Body of pancreas (tissue), 4 donors: Measurements from ENCODE around the gene CD300LF.

Experiments used
- POLR2A ChIP-seq, 3 donors: fragments of 450-650 bp; IDR thresholded peaks; one replicate each; pipeline ENCODE4 v1.6.1; 2016; ENCODE audit warnings: antibody characterized with exemption in 3 of 3, mild to moderate bottlenecking in 2 of 3
- TF ChIP-seq, protein P1 (sequence below), 7 experiments: fragments of 450-650 bp in 4 of 7; fragments of 200-600 bp in 3 of 7; sonication (generic) in 3 of 7; IDR thresholded peaks; one replicate each; pipeline ENCODE4 v1.5.1; 2016 to 2019; ENCODE audit warnings: antibody characterized with exemption in 7 of 7

DNA sequence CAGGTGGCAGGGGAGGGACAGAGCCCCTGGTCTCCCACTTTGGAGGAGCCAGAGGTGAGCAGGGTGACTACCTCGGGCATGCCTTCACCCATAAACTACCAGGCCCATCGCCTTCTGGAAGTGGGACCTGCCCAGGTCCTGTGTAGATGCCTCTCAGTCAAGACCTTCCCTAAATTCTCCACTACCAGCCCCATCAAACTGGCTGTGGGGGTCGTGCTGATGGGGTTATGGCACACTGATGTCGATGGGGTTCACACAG lies 18.6 kb upstream of the CD300LF start:
- TF ChIP-seq, protein P1, sequence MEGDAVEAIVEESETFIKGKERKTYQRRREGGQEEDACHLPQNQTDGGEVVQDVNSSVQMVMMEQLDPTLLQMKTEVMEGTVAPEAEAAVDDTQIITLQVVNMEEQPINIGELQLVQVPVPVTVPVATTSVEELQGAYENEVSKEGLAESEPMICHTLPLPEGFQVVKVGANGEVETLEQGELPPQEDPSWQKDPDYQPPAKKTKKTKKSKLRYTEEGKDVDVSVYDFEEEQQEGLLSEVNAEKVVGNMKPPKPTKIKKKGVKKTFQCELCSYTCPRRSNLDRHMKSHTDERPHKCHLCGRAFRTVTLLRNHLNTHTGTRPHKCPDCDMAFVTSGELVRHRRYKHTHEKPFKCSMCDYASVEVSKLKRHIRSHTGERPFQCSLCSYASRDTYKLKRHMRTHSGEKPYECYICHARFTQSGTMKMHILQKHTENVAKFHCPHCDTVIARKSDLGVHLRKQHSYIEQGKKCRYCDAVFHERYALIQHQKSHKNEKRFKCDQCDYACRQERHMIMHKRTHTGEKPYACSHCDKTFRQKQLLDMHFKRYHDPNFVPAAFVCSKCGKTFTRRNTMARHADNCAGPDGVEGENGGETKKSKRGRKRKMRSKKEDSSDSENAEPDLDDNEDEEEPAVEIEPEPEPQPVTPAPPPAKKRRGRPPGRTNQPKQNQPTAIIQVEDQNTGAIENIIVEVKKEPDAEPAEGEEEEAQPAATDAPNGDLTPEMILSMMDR (IDR thresholded peaks at IDR 0.05), result no peak
- no peak for TF ChIP-seq POLR2A (IDR thresholded peaks at IDR 0.05)
